Esophagus muscularis mucosa (tissue), 4 donors: ENCODE measurements around the gene RAPGEF1. TPM values are rescaled to one million over a fixed set of nuclear protein-coding genes. Genes with fewer than 3 reads are reported as not detected.

ENCODE experiments used
- DNase-seq: peaks from one replicate; pipeline ENCODE4 v3.0.0-alpha.2; 2017; ENCODE audit errors: extremely low spot score
- H3K27ac ChIP-seq, 4 donors: fragments of 200-600 bp; sonication (generic); replicated peaks in 1 of 4; 1 replicate in 3 of 4; 2 replicates in 1 of 4; pipeline ENCODE4 v1.5.1; 2016 to 2019; ENCODE audit warnings: mild to moderate bottlenecking in 1 of 4
- H3K27me3 ChIP-seq, 4 donors: fragments of 200-600 bp; sonication (generic); one replicate each; pipeline versions ENCODE4 v1.5.1 to v1.6.0; 2016 to 2019
- H3K36me3 ChIP-seq, 4 donors: fragments of 200-600 bp; sonication (generic); one replicate each; pipeline ENCODE4 v1.5.1; 2016 to 2019
- H3K4me1 ChIP-seq, 4 donors: fragments of 200-600 bp; sonication (generic); one replicate each; pipeline ENCODE4 v1.5.1; 2016 to 2019
- H3K4me3 ChIP-seq, 4 donors: fragments of 200-600 bp; sonication (generic); 1 replicate in 2 of 4; 2 replicates in 2 of 4; pipeline ENCODE4 v1.5.1; 2016 to 2019; ENCODE audit warnings: mild to moderate bottlenecking in 4 of 4, moderate library complexity in 1 of 4
- H3K9me3 ChIP-seq, 4 donors: fragments of 200-600 bp; sonication (generic); 1 replicate in 3 of 4; 2 replicates in 1 of 4; pipeline ENCODE4 v1.5.1; 2016 to 2019
- CTCF ChIP-seq, 3 experiments: fragments of 200-600 bp in 2 of 3; fragments of 450-650 bp in 1 of 3; sonication (generic) in 2 of 3; IDR thresholded peaks; one replicate each; pipeline ENCODE4 v1.5.1; 2017 to 2019; ENCODE audit warnings: antibody characterized with exemption in 3 of 3, mild to moderate bottlenecking in 2 of 3, moderate library complexity in 1 of 3
- EP300 ChIP-seq: sonication (generic); formaldehyde crosslinking; IDR thresholded peaks from one replicate; pipeline ENCODE4 v1.6.1; 2017; ENCODE audit warnings: antibody characterized with exemption
- POLR2A ChIP-seq: fragments of 450-650 bp; IDR thresholded peaks from one replicate; pipeline ENCODE4 v1.6.1; 2017; ENCODE audit warnings: antibody characterized with exemption, moderate library complexity, mild to moderate bottlenecking, low read depth
- POLR2AphosphoS5 ChIP-seq, 2 donors: sonication (generic); formaldehyde crosslinking; IDR thresholded peaks; one replicate each; pipeline ENCODE4 v1.6.1; 2017; ENCODE audit warnings: antibody characterized with exemption in 2 of 2
- WGBS: methylation state at CpG from one replicate; pipeline ENCODE4 v1.1.5; 2018; 5-methylcytosine and 5-hydroxymethylcytosine counted together
- intact Hi-C: fragments of 100-400 bp; cut with DNase I; formaldehyde crosslinking; loops from one replicate; pipeline ENCODE4 v1.15.1; 2023
- total RNA-seq, 4 donors: library from RNA; depleted of rRNA; stranded (reverse); fragments of >200 nt; gene quantifications; one replicate each; pipeline versions ENCODE4 v1.1.0 to v1.2.1, GENCODE V29; 2016

The RAPGEF1 gene
- total RNA-seq, 4 donors from 2014 or later, result 66.6 to 138 (median 101) TPM

- peaks cover 17 to 36% (median 19%) of the 10 kb centered on the region in 4 donors for H3K4me1 ChIP-seq
- no peak overlapping the region for H3K27ac ChIP-seq
- no peak for TF ChIP-seq POLR2AphosphoS5 (IDR thresholded peaks at IDR 0.05)
- no peak for TF ChIP-seq EP300
- TF ChIP-seq CTCF (IDR thresholded peaks at IDR 0.05), result no peak
- TF ChIP-seq POLR2A, result no peak
- no peak overlapping the region for H3K4me3 ChIP-seq
- H3K36me3 ChIP-seq, result peaks cover 33 to 91% (median 83%) of the 10 kb centered on the region in 4 donors
- WGBS, result 84% methylated on average over 4 of the region's 4 CpGs
- DNase-seq, result no peak
- intact Hi-C loops, result no loop called here
- no peaks in the 10 kb centered on the region for H3K27me3 ChIP-seq
- H3K9me3 ChIP-seq, result no peaks in the 10 kb centered on the region
Observed at GRCh38 chr9:131622523-131622922, 117.4 kb downstream of the RAPGEF1 start.

- TF ChIP-seq EP300 (no peak), POLR2AphosphoS5 (IDR thresholded peaks at IDR 0.05) (no peak), POLR2A (no peak), CTCF (IDR thresholded peaks at IDR 0.05) (no peak)
- H3K4me3 ChIP-seq, result no peak overlapping the region
- H3K9me3 ChIP-seq, result no peaks in the 10 kb centered on the region
- H3K36me3 ChIP-seq, result peaks cover 33 to 88% (median 86%) of the 10 kb centered on the region in 4 donors
- no peak for DNase-seq
- no peaks in the 10 kb centered on the region for H3K27me3 ChIP-seq
- intact Hi-C loops, result no loop called here
- WGBS, result 91% methylated on average over 20 of the region's 31 CpGs
- no peak overlapping the region for H3K27ac ChIP-seq
- peaks cover 18 to 41% (median 23%) of the 10 kb centered on the region in 4 donors for H3K4me1 ChIP-seq
Observed at GRCh38 chr9:131621551-131622358, 118.1 kb downstream of the RAPGEF1 start.

- no peak for TF ChIP-seq CTCF (IDR thresholded peaks at IDR 0.05)
- TF ChIP-seq EP300, result no peak
- TF ChIP-seq POLR2AphosphoS5 (IDR thresholded peaks at IDR 0.05), result no peak
- TF ChIP-seq POLR2A, result no peak
- WGBS, result 93% methylated on average over 5 of the region's 9 CpGs
- Histone ChIP-seq H3K4me3 (no peak overlapping the region), H3K9me3 (no peaks in the 10 kb centered on the region), H3K27ac (no peak overlapping the region), H3K36me3 (peaks cover 28 to 91% (median 87%) of the 10 kb centered on the region in 4 donors), H3K4me1 (peaks cover 18 to 37% (median 23%) of the 10 kb centered on the region in 4 donors), H3K27me3 (no peaks in the 10 kb centered on the region)
- DNase-seq, result no peak
- intact Hi-C loops, result no loop called here
Observed at GRCh38 chr9:131620764-131621520, 118.9 kb downstream of the RAPGEF1 start.

- peaks cover 26 to 90% (median 86%) of the 10 kb centered on the region in 4 donors for H3K36me3 ChIP-seq
- no peak for DNase-seq
- H3K4me3 ChIP-seq, result no peak overlapping the region
- TF ChIP-seq POLR2A (no peak), CTCF (IDR thresholded peaks at IDR 0.05) (no peak), POLR2AphosphoS5 (IDR thresholded peaks at IDR 0.05) (no peak), EP300 (no peak)
- no peaks in the 10 kb centered on the region for H3K9me3 ChIP-seq
- no peak overlapping the region for H3K27ac ChIP-seq
- WGBS, result 96% methylated on average over 2 of the region's 3 CpGs
- H3K27me3 ChIP-seq, result no peaks in the 10 kb centered on the region
- H3K4me1 ChIP-seq, result peaks cover 14 to 24% (median 18%) of the 10 kb centered on the region in 4 donors
- intact Hi-C loops, result no loop called here
Observed at GRCh38 chr9:131619680-131620079, 120.2 kb downstream of the RAPGEF1 start.
